HG03520 (cell line): ENCODE measurements around the gene HSDL2.
A peak's percentile ranks its signal among the peaks of the same experiment; 100 is the strongest.

ENCODE experiments used
- ATAC-seq: cut with Tn5 transposase; IDR thresholded peaks from one replicate; pipeline ENCODE4 v1.9.1; 2021; ENCODE audit warnings: mild to moderate bottlenecking, moderate library complexity; ENCODE audit not compliant: unreplicated experiment

HSDL2 gene

DNA sequence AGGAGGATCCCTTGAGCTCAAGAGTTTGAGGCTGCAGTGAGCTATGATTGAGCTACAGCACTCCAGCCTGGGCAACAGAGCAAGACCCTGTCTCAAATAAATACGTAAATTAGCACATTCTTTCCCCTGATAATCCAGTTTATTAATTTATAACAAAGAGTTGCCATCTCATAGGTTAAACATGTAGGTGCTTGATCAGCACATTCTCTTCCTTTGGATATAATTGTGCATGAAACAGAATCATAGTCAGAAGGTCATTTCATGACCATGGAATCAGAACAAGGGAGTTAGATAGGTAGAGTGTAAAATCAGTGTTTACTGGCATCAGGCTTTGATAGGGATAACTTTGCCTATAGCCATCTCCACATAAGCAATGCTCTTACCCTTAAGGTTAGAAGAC is 63.7 kb downstream of the HSDL2 start:
- no peak for ATAC-seq

DNA sequence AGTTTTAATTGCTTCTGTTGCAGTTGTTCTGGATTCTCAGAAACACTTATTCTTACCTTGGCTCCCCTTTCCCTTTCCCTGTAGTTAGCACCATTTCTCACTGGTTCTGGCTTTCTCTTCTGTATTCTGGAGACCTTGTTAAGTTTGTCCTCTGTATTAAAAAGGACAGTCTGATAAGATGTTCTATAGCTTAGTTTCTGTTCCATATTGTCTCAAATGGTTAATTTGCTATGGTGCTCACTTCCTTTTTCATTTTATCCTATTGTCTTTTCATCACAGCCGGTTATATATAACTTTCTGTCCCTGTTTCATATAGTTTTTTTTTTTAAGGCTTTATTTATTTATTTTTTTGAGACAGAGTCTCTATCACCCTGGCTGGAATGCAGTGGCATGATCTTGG is 65.3 kb downstream of the HSDL2 start:
- no peak for ATAC-seq

DNA sequence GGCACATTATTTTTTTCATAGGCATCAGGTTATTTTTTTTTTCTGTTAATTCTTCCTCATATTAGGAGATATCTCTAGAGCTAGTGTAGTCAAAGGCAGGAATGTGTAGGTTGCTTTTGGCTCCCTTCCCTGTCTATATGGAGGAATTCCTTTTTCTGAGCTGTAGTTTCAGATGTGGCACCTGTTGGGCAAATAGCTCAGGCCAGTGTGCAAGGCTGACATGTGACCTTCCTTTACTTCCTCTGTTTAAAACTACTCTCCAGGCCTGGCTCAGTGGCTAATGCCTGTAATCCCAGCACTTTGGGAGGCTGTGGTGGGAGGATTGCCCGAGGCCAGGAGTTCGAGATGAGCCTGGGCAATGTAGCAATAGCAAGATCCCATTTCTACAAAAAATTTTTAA is 66.2 kb downstream of the HSDL2 start:
- ATAC-seq, result no peak

DNA sequence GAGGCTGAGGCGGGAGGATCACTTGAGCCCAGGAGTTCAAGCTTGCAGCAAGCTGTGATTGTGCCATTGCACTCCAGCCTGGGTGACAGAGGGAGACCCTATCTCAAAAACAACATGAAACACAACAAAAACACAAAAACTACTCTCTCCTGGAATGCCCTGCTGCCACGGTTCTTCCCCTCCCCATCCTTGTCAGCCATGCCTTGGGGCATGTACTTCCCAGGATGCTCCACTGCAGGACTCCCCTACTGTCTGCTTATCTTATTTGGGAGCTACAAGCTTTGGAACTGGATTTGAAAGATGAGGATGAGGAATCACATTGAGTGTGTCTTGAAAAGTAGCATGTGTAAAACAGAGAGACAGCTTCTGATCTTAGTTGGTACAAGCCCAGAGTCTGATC is 66.6 kb downstream of the HSDL2 start:
- no peak for ATAC-seq

DNA sequence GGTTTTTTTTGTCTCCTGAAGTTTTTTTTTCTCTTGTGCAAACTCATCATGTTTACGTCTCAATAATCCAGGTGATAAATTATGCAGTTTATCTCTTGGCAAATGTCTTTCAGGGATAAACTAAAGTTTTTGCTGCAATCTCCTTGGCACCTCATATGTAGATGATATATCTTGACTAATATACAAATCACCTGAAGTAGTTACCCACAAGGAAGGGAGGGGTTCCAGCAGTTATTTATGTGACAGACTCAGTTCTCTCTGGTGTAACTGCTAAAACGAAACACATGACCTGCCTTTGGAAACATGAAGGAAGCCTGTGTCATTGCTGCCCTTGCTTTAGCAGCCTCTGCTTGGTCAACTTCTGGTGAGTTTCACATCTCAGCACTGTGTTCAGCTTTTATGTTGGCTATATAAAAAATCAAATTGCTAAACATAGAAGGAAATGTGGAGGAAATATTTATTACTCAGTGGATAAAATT is 67.4 kb downstream of the HSDL2 start:
- ATAC-seq, result no peak

DNA sequence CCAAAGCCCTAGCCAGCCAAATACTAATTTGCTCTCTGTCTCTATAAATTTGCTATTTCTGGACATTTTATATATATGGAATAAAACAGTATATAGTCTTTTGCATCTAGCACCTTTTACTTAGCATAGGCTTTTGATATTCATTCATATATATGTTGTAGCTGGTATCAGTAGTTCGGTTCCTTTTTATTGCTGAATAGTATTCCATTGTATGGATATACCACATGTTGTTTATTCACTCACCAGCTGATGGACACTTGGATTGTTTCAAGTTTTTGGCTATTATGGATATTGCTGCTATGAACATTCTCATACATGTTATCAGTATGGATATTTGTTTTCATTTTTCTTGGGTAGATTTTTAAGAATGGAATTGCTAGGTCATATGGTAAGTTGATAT is 82.9 kb downstream of the HSDL2 start:
- no peak for ATAC-seq

DNA sequence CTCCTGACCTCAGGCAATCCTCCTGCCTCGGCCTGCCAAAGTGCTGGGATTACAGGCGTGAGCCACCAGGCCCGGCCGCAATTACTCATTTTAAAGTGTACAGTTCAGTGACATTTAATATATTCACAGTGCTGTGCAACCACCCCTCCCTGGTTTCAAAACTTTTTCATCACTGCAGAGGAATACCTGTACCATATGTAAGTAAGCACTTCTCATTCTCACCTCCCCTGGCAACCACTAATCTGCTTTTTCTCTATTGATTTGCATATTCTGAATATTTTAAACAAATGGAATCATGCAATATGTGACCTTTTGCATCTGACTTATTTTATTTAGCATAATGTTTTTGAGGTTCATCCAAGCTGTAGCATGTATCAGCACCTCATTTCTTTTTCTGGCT is 85.4 kb downstream of the HSDL2 start:
- no peak for ATAC-seq

DNA sequence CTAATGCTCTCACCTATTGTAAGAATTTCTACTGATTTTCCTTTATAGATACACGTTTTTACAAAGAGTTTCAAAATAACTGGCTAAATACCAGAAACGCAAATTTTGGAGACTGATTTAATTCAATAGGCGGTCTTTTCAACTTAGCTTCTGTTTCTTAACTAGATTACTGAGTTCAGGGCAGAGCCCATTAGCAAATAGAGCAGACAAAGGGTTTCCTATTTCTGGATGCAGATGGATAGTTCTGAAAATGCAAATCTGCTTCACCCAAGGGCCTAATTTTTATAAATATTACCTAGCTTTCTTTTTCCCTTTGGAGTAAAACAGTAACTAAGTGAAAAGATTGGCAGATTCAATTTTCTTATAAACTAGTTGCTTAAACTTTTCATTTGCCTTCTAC is 93.1 kb downstream of the HSDL2 start:
- ATAC-seq, result no peak

DNA sequence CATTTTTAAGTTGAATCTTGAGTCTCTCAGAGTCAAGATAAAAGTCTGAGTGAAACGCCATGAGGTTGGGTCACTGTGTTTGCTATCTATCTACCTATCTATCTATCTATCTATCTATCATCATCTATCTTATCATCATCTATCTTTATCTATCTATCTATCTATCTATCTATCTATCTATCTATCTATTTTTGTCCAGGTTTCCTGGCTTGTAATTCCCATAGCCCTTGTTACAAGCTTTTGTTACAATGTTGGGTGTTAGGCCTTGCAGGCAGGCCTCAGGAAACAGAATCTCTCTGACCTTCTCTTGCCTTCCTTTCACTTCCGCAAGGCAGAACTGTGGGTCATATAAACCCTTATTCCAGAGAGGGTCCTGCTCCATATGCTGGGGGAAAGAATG is 94.1 kb downstream of the HSDL2 start:
- ATAC-seq, result no peak

DNA sequence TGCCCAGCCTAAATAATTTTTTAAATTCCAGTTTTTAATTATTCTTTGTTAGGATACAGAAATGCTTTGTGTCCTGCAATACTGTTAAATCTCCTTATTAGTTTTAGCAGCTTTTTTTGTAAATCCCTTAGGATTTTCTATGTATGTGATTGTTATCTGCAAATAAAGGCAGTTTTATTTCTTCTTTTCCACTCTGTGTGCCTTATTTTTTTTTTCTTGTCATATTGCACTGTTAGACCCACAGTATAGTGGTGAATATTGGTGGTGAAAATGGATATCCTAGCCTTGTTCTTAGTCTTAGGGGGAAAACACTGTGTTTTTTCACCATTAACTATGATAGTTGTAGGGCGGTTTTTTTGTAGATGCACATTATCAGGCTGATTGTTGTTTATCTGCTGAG is 95.4 kb downstream of the HSDL2 start:
- ATAC-seq, result no peak

DNA sequence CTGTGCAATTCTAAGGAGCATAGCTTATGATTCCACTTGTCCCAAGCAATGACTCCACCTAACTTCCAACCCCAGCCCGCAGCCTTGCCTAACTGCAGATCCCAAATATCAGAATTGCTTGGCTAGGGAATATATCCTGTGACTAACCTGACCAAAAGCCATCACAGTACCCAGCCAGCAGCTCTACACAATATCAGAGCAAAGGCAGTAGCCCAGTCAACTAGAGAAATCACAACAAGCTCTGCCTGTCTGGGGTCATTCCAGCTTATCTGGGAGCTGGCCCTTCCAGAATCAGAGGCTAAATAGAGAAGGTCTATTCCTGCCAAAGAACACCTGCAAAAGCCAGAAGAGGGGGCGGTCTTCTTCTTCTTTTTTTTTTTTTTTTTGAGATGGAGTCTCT is 97.4 kb downstream of the HSDL2 start:
- ATAC-seq, result no peak

DNA sequence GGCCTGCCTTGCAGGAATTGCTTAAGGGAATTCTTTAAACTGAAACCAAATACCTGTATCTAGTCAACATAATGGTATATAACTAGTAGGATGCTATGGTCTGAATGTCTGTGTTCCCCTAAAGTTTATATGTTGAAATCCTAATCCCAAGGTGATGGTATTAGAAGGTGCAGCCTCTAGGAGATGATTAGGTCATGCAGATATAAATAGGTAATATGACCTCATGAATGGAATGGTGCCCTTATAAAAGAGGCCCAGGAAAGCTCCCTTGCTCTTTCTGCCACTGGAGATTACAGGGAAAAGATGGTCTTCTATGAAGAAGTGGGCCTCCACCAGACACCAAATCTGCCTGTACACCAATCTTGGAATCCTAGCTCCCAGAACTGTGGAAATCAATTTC is 99.3 kb downstream of the HSDL2 start:
- ATAC-seq, result no peak

DNA sequence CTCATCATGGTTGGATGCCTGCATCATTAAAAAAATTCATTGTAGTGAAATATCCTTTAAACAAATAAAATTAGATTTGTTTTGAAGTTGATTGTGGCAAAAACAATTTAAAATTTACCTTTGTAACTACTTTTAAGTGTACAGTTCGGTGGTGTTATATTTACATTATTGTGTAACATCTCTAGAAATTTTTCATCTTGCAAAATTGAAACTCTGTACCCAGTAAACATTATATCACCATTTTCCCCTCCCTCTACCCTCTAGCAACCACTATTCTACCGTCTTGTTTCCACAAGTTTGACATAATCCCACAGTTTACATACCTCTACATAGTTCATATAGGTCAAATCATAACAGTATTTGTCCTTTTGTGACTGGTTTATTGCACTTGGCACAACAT is 104.7 kb downstream of the HSDL2 start:
- ATAC-seq, result no peak

DNA sequence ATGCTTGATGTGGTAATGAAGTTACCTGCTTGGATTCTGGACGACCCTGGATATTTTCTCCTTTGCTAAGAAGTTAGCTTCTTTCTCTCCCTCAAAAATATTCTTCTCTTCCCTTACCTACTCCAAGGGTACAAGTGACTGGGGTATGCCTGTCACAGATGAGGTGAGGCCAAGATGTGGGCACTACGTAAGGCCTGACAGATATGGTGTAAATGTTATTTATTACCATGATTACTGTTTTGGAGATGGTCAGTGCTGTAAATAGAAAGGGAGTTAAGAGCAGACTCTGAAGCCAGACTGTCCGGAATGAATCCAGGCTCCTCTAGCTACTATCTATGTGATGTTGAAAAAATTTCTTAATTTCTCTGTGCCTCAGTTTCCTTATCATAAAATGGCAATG is 105.7 kb downstream of the HSDL2 start:
- no peak for ATAC-seq

DNA sequence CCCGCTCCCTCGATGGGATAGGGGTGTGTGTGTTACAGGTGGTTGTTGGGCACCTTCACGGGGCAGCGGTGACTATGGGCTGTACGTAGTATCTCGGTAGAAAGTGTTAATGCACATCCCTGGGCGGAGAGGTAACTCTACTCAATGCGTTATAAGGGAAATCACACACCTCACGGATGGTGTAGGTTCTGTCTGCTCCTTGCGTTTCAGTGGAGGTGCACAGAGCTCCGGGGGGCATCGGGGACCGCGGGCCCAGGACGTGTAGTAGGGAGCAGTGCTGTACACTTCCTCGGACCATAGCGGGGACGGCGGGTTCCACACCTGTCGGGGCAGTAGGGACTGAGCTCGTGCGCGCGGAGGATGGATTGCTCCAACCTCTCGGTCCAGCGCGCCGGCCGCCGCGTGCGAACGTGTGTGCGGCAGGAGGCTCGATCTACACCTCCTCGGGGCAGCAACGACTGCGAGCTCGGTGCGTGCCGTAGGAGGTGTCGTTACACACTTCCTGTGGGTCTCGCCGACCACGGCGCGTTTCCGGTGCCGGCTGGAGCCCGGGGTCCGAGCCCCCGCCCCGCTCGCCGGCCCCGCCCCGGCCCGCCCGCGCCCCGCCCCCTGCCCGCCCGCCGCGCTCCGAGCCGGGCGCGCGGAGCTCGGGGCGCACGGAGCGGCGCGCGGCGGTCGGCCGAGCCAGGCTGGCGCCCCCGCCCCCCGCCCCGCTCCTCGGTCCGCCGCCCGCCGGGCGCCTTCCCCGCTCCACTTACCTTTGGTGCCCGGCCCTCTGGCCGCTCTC is 106.5 kb downstream of the HSDL2 start, which contains the start of gene KIAA1958:
Gene KIAA1958 (plus strand): TSS at position 607 of the 787 bp plus-strand sequence. CDS start 87,254 bp downstream, outside the sequence.
- ATAC-seq, result peak; percentile 84

DNA sequence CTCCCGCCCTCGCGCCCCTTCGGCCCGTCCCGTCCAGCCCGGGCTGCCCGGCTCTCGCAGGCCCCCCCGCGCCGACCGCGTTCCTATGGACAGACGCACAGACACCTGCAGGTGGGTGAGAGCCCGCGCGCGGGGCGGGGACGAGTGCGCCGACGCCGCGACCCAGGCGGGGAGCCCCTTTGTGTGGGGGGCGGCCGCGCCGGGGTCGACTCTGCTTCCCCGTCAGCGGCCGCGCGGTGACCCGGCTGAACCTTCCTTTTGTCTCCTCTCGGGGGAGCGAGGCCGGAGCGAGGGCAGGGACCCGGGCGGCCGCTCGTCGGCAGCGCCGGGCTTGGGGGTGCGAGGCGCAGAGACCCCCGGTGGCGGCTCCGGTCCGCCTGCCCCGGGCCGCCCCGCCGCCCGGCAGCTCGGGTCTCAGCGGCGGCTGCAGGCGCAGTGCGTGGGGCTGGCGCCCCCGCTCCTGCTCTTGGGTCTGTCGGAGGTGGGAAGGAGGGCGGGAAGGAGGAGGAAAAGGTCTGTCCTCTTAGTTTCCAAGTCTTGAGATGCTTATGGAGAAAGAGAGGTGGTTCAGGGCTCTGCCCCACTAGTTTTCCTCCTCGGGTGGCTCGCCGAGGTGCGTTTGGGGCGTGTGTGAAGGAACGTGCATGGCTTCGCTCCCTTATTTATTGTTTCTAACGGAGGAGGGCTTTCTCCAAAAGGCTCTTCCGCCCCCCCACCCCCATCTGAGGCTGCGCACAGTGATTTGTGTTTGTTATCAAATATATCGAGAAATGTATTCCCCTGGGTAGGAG is 107.3 kb downstream of the HSDL2 start:
- ATAC-seq, result peak; percentile 38

DNA sequence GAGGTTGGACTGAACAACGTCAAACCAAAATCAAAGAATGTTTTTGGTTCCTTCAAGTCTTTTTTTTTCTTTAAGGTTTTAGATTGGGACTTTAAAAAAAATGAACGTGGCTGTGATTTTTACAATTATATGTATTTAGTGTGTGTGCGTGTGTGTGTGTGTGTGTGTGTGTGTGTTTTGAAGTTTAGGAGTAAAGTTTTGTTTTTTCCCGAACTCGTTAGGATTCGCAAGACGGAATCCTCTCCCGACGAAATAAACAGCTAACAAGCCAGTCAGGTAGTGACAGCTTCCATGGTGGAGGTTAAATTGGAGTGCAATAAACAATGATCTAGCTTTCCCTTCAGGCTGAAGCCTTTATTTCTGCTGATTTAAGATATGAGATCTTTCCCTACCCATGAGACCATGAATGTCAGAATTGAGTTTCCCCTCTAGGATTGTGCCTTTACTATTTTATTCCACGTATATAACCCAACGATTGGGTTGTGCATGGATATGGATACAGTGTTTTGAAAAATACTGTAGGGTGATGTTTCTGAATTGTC is 108.0 kb downstream of the HSDL2 start:
- ATAC-seq, result no peak

DNA sequence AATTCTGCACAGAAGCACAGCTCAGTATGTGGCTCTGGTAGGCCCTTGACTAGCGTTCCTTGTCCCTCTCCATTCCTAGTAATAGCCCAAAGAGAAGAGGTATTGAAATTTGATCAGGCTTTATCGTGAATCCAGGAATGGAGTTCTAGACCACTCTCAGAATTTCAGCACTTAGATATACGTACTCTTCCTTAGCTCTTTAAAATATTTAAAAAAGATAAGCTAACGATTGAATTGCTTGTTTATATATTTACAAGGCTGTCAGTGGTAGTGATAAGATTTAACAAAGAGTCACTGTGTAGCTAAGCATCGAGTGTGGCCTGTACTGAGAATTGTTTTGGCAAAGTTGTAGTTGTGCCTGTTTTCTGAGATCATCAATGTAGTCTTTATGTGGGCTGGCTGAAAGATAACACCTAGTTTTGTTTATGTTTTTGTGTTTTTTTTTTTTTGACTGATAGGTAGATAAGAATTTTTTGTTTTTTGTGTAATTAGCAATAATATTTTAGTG is 109.2 kb downstream of the HSDL2 start:
- no peak for ATAC-seq

DNA sequence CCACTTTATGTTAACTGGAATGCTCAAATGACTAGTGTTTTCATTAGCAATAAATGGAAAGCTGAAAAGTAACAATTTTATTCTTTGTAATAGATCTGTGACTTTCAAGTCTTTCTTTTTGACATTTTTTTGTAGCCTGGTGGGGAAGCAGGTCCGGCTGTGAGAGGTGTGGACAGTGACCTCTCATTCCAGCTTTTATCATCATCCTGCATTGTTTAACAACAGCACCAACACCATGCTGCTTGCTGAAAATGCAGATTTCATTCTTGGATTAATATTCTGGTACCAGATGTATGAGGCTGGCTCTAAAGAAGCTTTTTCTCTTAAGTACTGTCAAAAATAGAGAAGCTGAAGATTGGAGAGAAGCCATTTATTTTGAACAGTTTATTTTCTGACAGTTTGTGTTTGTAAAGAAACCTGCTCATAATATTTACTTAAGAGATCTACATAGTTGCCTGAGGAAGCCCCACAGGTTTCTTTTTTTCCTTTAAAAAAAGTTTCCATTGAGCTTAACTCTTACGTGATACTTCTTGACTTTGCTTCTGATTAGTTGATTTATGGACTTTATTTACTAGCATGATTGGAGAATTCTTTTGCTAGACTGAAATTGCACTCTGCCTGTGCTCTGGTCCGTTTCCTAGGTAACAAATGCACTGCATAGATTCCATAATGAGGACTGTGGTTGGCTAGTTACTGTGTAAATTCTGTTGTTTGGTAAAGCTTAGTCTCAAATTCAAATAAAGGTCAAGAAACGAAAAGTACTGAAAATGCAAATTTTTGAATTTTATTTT is 110.2 kb downstream of the HSDL2 start:
- ATAC-seq, result no peak

DNA sequence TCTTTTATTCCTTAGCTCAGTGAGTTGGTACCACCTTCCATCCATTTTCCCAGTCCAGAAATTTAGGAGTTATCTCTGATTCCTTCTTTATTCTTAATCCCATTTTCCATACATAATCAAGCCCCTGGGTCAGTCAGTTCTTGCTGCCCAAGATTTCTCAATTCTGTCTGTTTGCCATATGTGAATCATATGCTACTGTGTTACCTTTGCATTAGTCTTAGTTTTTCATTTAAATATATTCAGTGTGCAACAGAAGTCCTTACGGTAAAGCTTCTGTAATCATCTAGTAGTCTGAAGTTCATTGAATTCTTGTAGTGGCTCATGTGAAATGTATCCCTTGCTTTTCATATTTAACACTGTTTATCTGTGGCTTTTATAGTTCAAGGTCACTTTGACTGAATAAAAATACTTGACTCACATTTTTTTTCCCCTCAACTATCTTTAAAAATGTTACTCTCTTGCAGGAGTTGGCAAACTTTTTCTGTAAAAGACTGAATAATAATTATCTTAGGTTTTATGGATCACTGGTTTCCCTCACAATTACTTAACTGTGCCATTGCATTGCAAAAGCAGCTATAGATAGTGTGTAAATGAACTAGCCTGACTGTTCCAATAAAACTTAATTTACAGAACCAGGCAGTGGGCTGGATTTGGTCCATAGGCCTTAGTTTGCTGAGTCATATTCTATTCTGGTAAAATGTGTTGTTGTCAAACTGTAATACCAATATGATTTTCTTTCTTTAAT is 113.7 kb downstream of the HSDL2 start:
- no peak for ATAC-seq
